Parathyroid adenoma (tissue), 2 donors: ENCODE results near the gene ZNF793.

Experiments
- H2AFZ ChIP-seq: fragments of 300-600 bp; sonication (generic); one replicate; pipeline ENCODE4 v1.7.0; 2017; ENCODE audit warnings: antibody characterized with exemption, mild to moderate bottlenecking
- H3K27ac ChIP-seq: fragments of 300-600 bp; sonication (generic); one replicate; pipeline ENCODE4 v1.7.0; 2017
- H3K27me3 ChIP-seq: fragments of 300-600 bp; sonication (generic); one replicate; pipeline ENCODE4 v1.7.0; 2017; ENCODE audit warnings: low read length; ENCODE audit not compliant: control insufficient read depth, insufficient read depth
- H3K36me3 ChIP-seq: fragments of 300-600 bp; sonication (generic); one replicate; pipeline ENCODE4 v1.7.0; 2017; ENCODE audit warnings: low read length; ENCODE audit not compliant: control insufficient read depth, insufficient read depth
- H3K4me1 ChIP-seq: fragments of 300-600 bp; sonication (generic); one replicate; pipeline ENCODE4 v1.7.0; 2017; ENCODE audit warnings: control low read depth
- H3K4me2 ChIP-seq: fragments of 300-600 bp; sonication (generic); one replicate; pipeline ENCODE4 v1.7.0; 2017; ENCODE audit warnings: low read length
- H3K4me3 ChIP-seq: fragments of 300-600 bp; sonication (generic); one replicate; pipeline ENCODE4 v1.7.0; 2017; ENCODE audit warnings: low read depth, low read length
- H3K79me2 ChIP-seq: fragments of 300-600 bp; sonication (generic); one replicate; pipeline ENCODE4 v1.7.0; 2017; ENCODE audit warnings: control low read depth
- H3K9ac ChIP-seq: fragments of 300-600 bp; sonication (generic); one replicate; pipeline ENCODE4 v1.7.0; 2017; ENCODE audit warnings: mild to moderate bottlenecking
- H3K9me3 ChIP-seq: fragments of 300-600 bp; sonication (generic); one replicate; pipeline ENCODE4 v1.7.0; 2017; ENCODE audit warnings: low read length; ENCODE audit not compliant: control insufficient read depth
- TF ChIP-seq, protein P1 (sequence below): fragments of 300-600 bp; sonication (generic); IDR thresholded peaks from one replicate; pipeline ENCODE4 v1.7.0; 2017; ENCODE audit warnings: antibody characterized with exemption, mild to moderate bottlenecking
- donor health status: primary hyperparathyroidism.

ZNF793 gene

GRCh38 chr19:37468961-37469777, 37.6 kb upstream of the ZNF793 start, which contains the start of gene ZNF570:
ZNF570 (plus strand) TSS chr19:37469356; CDS start chr19:37470355, 999 bp downstream.
- no peaks in the 10 kb centered on the region for H3K36me3 ChIP-seq
- H3K79me2 ChIP-seq, result peaks cover 14% of the 10 kb centered on the region
- peak within 1 kb of the TSS; percentile 99 for H2AFZ ChIP-seq
- H3K27ac ChIP-seq, result peak within 1 kb of the TSS; percentile 88
- peaks cover 6% of the 10 kb centered on the region for H3K4me1 ChIP-seq
- TF ChIP-seq, protein P1, sequence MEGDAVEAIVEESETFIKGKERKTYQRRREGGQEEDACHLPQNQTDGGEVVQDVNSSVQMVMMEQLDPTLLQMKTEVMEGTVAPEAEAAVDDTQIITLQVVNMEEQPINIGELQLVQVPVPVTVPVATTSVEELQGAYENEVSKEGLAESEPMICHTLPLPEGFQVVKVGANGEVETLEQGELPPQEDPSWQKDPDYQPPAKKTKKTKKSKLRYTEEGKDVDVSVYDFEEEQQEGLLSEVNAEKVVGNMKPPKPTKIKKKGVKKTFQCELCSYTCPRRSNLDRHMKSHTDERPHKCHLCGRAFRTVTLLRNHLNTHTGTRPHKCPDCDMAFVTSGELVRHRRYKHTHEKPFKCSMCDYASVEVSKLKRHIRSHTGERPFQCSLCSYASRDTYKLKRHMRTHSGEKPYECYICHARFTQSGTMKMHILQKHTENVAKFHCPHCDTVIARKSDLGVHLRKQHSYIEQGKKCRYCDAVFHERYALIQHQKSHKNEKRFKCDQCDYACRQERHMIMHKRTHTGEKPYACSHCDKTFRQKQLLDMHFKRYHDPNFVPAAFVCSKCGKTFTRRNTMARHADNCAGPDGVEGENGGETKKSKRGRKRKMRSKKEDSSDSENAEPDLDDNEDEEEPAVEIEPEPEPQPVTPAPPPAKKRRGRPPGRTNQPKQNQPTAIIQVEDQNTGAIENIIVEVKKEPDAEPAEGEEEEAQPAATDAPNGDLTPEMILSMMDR, result no peak
- peak within 1 kb of the TSS; percentile 8 for H3K9ac ChIP-seq
- peak within 1 kb of the TSS; percentile 78 for H3K4me3 ChIP-seq
- no peaks in the 10 kb centered on the region for H3K9me3 ChIP-seq
- H3K4me2 ChIP-seq, result peak within 1 kb of the TSS; percentile 64
- H3K27me3 ChIP-seq, result no peaks in the 10 kb centered on the region

GRCh38 chr19:37470216-37470615, 36.5 kb upstream of the ZNF793 start:
- H3K27ac ChIP-seq, result no peak overlapping the region

DNA sequence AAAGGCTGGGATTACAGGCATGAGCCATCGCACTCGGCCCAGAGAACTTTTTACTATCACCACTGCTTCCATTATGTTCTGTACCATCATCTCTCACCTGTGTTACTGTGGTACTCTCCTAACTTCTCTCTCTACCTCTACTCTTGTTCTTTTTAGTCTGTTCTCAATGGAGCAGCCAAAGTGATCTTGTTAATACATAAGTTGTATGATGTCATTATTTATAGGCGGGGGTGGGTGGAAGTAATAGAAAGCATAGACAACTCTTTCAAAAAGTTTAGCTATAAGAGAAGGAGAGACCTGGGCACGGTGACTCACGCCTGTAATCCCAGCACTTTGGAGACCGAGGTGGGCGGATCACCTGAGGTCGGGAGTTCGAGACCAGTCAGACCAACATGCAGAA, 34.6 kb upstream of the ZNF793 start:
- Histone ChIP-seq H3K4me2 (no peak overlapping the region), H3K4me3 (no peak overlapping the region), H3K4me1 (peaks cover 6% of the 10 kb centered on the region), H3K36me3 (no peaks in the 10 kb centered on the region), H2AFZ (no peak overlapping the region), H3K9ac (no peak overlapping the region), H3K27me3 (no peaks in the 10 kb centered on the region), H3K27ac (no peak overlapping the region), H3K9me3 (no peaks in the 10 kb centered on the region), H3K79me2 (peaks cover 9% of the 10 kb centered on the region)
- TF ChIP-seq, protein P1, result no peak

More at GRCh38 chr19:37470216-37470615, 36.5 kb upstream of the ZNF793 start:
- no peaks in the 10 kb centered on the region for H3K27me3 ChIP-seq
- H3K4me1 ChIP-seq, result peaks cover 6% of the 10 kb centered on the region
- H3K9ac ChIP-seq, result no peak overlapping the region
- peak overlapping the region; percentile 64 for H3K4me2 ChIP-seq
- peaks cover 10% of the 10 kb centered on the region for H3K79me2 ChIP-seq
- peak overlapping the region; percentile 78 for H3K4me3 ChIP-seq
- no peaks in the 10 kb centered on the region for H3K36me3 ChIP-seq
- H2AFZ ChIP-seq, result no peak overlapping the region
- TF ChIP-seq, protein P1, result no peak
- H3K9me3 ChIP-seq, result no peaks in the 10 kb centered on the region

DNA sequence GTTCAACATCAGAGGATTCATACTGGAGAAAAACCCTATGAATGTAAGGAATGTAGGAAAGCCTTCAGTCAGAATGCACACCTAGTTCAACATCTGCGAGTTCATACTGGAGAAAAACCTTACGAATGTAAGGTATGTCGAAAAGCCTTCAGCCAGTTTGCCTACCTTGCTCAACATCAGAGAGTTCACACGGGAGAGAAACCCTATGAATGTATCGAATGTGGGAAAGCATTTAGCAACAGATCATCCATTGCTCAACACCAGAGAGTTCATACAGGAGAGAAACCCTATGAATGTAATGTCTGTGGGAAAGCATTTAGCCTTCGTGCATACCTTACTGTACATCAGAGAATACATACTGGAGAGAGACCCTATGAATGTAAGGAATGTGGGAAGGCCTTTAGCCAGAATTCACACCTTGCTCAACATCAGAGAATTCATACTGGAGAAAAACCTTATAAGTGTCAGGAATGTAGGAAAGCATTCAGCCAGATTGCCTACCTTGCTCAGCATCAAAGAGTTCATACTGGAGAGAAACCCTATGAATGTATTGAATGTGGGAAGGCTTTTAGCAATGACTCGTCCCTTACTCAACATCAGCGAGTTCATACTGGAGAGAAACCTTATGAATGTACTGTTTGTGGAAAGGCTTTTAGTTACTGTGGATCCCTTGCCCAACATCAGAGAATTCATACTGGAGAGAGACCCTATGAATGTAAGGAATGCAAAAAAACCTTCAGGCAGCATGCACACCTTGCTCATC, 22.2 kb upstream of the ZNF793 start:
- H3K4me2 ChIP-seq, result no peak overlapping the region
- peaks cover 24% of the 10 kb centered on the region for H3K9me3 ChIP-seq
- H3K79me2 ChIP-seq, result no peaks in the 10 kb centered on the region
- TF ChIP-seq, protein P1, result no peak
- no peak overlapping the region for H3K27ac ChIP-seq
- no peaks in the 10 kb centered on the region for H3K4me1 ChIP-seq
- peaks cover 24% of the 10 kb centered on the region for H3K36me3 ChIP-seq
- no peak overlapping the region for H2AFZ ChIP-seq
- H3K4me3 ChIP-seq, result no peak overlapping the region
- H3K27me3 ChIP-seq, result no peaks in the 10 kb centered on the region
- no peak overlapping the region for H3K9ac ChIP-seq
